Activated CD4-positive, alpha-beta T cell treated with anti-CD3 and anti-CD28 coated beads, Interleukin-10, Interleukin-2, amounts not matched to agents 100 ng/mL and 50 ng/mL, durations not matched to agents 16 hours and 8 hours (primary cell): ENCODE results near the gene PPP1CA.

Experiments used
- DNase-seq: peaks from one replicate; pipeline ENCODE4 v3.0.0-alpha.2; 2020

The PPP1CA gene

GRCh38 chr11:67379061-67380058 is 22.3 kb downstream of the PPP1CA start:
- DNase-seq, result no peak

- DNase-seq, result no peak
Observed at GRCh38 chr11:67378544-67378943, 23.1 kb downstream of the PPP1CA start.

DNA sequence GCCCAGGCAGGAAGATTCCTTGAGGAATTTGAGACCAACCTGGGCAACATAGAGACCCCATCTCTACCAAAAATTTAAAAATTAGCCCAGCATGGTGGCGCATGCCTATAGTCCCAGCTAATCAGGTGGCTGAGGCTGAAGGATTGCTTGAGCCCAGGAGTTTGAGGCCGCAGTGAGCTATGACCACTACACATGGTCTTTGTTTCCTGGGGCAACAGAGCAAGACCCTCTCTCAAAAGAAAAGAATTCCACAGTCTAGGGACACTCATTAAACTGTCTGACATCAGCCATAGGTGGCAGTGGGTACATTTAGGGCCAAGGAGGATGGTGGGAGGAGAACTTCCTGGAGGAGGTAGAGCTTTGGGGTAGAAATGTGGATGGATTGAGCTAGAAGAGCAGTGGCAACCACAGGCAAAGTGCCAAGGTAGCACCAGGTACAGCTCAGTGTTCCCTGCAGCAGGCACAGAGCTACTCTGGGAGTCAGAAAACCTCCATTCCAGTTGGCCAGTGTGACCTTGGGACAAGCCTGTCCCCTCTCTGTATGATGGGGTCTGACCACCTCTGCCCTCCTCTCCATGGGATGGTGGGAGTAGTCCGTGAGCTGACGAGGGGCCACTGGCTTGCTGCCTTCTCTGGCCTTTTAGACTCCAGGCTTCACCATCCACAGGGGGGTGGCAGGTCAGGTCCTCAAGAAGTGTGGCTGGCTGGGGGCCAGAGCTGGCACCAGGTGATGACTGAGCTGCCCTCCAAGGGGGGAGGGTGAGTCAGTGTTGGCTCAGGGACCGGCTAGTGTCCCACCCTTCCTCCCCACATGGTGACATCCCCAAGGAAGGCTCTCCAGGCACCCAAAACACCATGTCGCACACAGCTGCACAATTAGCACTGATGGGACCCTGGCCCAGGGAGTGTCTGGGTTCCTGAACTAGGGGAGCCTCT is 24.5 kb downstream of the PPP1CA start:
- DNase-seq, result no peak

DNA sequence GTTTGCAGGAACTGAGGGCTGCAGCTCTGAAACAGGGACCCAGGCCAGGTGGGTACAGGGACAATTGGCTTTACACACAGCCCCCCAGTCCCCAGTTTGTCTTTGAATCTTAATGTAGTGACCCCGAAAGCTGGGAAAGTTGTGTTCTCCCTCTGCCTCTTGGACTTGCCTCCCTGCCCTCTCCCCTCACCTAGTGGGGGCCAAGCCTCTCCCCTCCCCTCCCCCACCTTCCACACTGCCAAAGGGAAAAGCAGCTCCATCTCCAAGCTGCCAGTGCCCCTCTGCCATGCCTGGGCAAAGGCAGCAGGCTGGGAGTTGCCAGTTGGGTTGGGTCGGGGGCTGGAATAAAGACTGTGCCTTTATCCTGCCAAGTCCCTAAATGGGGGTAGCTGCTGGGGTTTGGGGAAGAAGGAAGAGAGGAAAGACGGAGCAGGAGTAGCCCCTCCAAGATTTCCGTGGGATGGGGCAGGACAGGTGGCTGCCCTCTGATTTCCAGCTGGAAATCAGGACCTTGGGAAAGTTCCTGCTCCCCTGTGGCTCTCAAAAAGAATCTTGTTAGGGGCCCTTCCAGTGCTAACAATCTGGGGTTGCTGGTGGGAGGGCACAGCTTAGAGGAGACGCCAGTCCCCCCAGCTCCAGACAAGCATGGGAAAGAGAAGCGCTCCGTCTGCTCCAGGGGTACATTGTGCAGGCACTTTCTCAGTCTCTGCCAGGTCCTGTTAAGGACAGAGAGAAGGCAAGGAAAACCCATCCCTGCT is 25.4 kb downstream of the PPP1CA start:
- DNase-seq, result no peak

DNA sequence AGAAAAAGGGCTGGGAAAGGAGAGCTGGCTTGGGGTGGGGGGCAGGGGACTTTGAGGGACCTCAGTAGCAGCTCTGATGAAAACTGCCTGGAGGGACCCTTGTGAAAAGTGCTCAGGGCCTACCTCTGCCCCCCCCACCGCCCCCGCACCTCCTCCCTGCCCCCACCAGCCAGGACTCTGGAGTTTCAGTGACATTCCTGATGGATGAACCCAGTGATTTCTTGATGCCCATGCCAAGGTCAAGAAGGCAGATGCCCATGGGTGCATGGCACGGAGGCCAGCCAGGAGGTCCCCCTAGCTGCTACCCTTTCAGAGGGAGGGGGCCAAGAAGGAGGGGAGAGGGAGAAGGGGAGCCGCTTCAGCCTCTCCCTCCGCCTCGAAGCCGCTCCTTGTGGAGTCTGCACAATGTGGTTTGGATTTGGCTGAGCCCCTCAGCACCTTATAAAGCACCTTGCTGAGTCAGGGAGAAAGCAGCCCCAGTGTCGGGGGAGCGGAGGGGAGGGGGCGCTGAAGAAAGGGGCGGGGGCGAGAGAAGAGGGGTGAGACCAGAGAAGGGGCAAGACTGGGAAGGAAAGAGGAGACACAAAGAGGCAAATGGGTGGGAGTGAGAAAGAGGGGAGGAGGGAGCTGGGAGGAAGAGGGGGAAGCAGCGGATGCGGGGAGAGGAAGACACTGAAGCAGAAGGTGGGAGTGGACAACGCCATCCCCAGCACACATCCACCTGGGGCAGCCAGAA is 26.2 kb downstream of the PPP1CA start:
- DNase-seq, result no peak

DNA sequence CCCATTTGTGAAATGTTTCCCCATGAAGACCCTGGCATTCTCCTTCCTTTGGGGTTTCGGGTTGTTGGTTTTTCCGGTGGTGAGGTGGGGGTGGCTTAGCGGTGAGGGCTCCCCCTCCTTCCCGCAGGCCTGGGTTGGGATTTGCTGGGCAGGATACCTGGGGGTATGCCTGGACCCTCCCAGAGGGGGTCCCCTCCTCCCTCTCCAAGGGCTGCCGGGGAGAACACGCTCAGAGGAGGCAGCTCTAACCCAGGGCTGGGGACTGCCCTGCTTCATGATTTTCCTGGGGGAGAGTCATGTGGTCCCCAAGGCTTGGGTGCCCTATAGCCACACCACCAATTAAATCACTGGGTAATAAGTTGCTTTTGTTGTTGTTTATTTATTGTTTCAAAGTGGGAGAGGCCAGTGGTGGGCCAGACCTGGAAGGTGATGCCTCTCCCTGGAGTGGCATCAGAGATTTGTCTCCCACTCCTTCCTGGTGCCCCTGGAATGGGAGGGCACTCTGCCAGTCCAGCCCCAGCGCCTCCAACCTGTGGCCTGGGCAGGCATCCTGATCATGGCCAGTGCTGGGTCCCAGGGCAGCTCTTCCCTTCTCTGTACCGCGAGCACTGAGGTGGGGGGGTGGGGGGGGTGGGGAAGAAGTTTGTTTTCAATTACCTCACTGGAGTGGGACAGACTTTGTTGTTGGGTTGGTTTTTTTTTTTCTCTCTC is 26.9 kb downstream of the PPP1CA start:
- no peak for DNase-seq

DNA sequence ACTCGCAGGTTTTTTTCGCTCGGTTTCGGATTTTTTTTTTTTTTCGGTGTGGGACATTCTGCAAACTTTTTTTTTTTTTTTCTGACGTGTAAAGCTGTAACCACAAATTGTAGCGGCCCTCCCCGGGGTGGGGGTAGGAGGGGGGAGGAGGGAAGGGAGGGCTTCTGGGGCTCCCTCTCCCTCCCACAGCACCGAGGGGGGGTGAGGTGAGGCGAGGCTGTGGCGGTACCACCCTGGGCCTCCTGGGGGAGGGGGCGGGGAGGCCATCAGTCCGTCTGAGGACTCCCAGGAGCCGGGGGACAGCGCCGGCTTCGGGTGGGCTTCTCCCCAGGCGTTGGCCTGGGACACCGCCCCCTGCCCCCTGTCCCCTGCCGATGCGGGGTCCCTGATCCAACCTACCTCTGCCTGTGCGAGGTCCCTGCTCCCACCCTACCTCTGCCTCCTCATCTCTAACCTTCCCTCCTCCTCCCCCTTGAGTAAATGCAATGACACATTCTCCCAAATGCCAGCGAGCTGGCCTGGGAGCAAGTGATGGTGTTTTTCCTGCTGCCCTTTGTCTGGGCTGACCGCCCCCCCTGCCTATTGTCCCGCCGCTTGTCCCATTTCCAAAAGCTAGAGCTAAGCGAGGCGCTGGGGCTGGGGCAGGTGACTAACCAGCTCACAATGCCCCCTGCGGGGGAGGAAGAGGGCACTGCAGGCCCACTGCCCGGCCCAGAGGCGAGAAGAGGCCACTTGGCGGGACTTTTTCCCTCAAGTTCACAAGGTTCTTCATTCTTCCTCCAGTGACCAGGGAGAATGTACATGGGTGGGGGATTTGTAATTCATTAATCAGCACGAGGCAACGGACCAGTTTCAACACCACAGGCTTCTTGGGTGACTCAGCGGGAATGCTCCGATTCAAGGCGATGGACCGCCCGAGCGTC is 27.7 kb downstream of the PPP1CA start:
- DNase-seq, result peak; percentile 47

DNA sequence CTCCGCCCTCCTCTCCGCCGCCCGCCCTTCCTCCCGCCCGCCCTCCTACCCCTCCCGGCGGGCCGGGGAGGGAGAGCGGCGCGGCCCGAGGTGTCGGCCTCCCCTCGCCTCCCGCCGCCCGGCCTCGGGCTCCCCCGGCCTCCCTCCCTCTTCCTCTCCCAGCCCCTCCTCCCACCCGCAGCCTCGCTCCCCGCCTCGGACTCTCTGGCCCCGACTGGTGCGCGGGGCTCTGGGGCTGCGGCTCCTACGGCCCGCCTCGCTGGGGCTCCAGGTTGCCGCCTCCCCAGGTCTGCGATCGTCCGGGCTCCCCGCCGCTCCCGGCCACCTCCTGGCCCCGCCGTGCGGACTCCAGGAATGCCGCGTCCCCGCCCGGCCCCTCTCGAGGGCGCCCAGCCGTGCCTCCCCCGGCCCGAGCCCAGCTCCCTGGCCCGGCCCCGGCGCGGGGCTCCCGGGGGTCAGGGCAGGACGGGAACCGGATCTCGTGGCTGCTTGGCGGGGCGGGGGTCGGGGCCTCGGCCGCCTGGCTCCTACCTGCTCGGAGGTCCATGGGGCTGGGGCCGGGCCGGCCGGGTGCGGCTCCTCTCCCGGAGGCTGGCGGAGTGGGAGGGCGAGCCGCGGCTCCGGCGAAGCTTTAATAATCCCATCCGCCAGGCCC is 28.5 kb downstream of the PPP1CA start, which contains the start of gene CLCF1:
CLCF1 (minus strand) TSS at position 606 of the 655 bp plus-strand sequence; CDS start at position 547, 59 bp downstream.
- peak; percentile 20 for DNase-seq

- no peak for DNase-seq
Observed at GRCh38 chr11:67372321-67372992, 29.2 kb downstream of the PPP1CA start.

DNA sequence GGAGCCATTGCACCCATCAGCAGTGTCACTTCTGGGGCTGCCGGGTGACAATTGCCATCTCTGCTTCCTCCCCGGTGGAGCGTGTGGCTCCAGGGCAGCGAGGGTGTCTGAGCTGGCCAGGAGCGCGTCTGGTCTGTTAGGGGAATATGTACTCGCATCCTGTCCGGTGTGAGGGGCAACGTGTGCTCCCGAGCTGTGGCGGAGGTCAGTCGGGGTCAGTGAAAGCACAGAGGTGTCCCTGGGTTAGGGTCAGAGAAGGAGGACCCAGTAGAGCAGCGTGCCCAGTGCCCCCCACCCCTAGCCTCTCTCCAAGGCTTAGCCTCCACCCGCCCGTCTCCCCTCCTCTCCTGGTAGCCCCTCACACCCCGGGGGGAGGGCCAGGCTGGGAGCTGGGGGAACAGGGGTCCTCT is 29.7 kb downstream of the PPP1CA start:
- no peak for DNase-seq

GRCh38 chr11:67371189-67371910 is 30.3 kb downstream of the PPP1CA start:
- peak; percentile 27 for DNase-seq

- no peak for DNase-seq
Observed at GRCh38 chr11:67370351-67371076, 31.1 kb downstream of the PPP1CA start.

- DNase-seq, result no peak
Observed at GRCh38 chr11:67369801-67370284, 31.8 kb downstream of the PPP1CA start.

DNA sequence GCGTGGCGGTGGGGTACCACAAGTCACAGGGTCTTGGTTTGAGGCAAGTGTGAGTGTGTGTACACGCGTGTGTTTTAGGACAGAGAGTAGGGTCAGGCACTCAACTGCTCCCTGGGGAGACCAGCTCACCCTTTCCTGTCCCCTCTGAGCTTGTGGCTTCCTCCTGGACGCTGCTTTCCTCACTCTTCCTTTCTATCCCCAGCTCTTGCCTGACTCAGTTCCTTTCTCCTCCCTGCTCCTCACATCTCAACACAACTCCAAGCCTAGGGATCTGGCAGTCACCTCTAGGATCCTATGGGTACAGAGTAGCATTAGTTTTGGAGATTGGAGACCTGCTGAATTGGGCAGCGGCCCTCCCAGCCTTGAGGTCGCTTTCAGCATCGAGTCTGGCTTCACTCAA is 32.4 kb downstream of the PPP1CA start:
- no peak for DNase-seq

GRCh38 chr11:67368621-67369020 is 33.0 kb downstream of the PPP1CA start:
- peak; percentile 74 for DNase-seq

DNA sequence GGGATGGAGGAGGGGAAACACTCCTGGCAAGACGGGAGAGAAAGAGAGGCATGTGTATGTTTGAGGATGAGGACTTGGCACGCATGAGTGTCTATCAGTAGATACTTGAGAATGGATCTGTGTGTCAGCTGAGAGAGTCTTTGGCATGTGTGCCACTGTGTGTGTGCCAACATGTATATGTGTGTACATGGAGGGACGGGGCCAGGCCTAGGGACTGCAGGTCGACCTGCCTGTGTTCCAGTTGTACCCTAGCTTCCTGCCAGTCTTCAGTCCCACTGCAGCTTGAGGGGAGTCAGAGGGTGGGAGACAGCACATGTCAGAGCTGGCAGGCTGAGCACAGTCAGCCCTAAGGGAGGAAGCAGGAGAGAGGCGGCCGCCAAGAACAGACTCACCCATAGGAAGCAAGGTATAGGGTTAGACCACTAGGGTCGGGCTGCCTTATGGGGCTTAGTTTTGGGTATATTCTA is 33.9 kb downstream of the PPP1CA start:
- DNase-seq, result no peak
